Thoracic aorta (tissue), 2 donors: ENCODE results near the gene CEP131. TPM values are rescaled to one million over a fixed set of nuclear protein-coding genes. Genes with fewer than 3 reads are reported as not detected.

Experiments
- ATAC-seq: fragments of 150-250 bp; one replicate; pipeline ENCODE4 v1.8.0; 2017; ENCODE audit warnings: low read depth; ENCODE audit not compliant: insufficient number of reproducible peaks, low FRiP score
- DNase-seq: peaks from one replicate; pipeline ENCODE4 v3.0.0-alpha.2; 2020; ENCODE audit warnings: low spot score
- H3K27ac ChIP-seq, 2 donors: fragments of 200-600 bp; sonication (generic); 1 replicate in 1 of 2; 2 replicates in 1 of 2; pipeline ENCODE4 v1.5.1; 2016; ENCODE audit warnings: mild to moderate bottlenecking in 2 of 2, moderate library complexity in 2 of 2
- H3K27me3 ChIP-seq: fragments of 200-600 bp; sonication (generic); replicated peaks from 2 replicates; pipeline ENCODE4 v1.6.0; 2016; ENCODE audit warnings: mild to moderate bottlenecking; ENCODE audit not compliant: insufficient read depth
- H3K36me3 ChIP-seq: fragments of 200-600 bp; sonication (generic); one replicate; pipeline ENCODE4 v1.5.1; 2016
- H3K4me1 ChIP-seq, 2 donors: fragments of 200-600 bp; sonication (generic); 1 replicate in 1 of 2; 2 replicates in 1 of 2; pipeline versions ENCODE4 v1.5.1 to v1.6.0; 2016; ENCODE audit warnings: low read depth in 2 of 2, mild to moderate bottlenecking in 1 of 2; ENCODE audit not compliant: control insufficient read depth in 1 of 2
- H3K4me3 ChIP-seq: fragments of 200-600 bp; sonication (generic); 2 replicates; pipeline ENCODE4 v1.5.1; 2016; ENCODE audit warnings: mild to moderate bottlenecking
- H3K9me3 ChIP-seq: fragments of 200-600 bp; sonication (generic); 2 replicates; pipeline ENCODE4 v1.5.1; 2016
- CTCF ChIP-seq: fragments of 200-600 bp; sonication (generic); IDR thresholded peaks from one replicate; pipeline ENCODE4 v1.5.1; 2019; ENCODE audit warnings: antibody characterized with exemption
- total RNA-seq, 2 donors: library from RNA; depleted of rRNA; stranded (reverse); fragments of >200 nt; gene quantifications; one replicate each; pipeline versions ENCODE4 v1.1.0 to v1.2.3, GENCODE V29; 2016

The CEP131 gene
- total RNA-seq, 2 donors from 2014 or later: 5.8 to 11.4 TPM

GRCh38 chr17:81160306-81160705 is 62.5 kb downstream of the CEP131 start:
- H3K4me1 ChIP-seq: peaks cover 0 to 6% of the 10 kb centered on the region in 2 donors
- ATAC-seq: no peak
- H3K9me3 ChIP-seq: no peaks in the 10 kb centered on the region
- DNase-seq: no peak
- peak overlapping the region; percentile 44 for H3K4me3 ChIP-seq
- TF ChIP-seq CTCF: no peak
- no peaks in the 10 kb centered on the region for H3K36me3 ChIP-seq
- no peaks in the 10 kb centered on the region for H3K27me3 ChIP-seq
- H3K27ac ChIP-seq: no peak overlapping the region

- Histone ChIP-seq H3K27ac (no peak overlapping the region), H3K36me3 (no peaks in the 10 kb centered on the region), H3K4me1 (peaks cover 0 to under 1% of the 10 kb centered on the region in 2 donors), H3K4me3 (peak overlapping the region; percentile 44), H3K9me3 (no peaks in the 10 kb centered on the region), H3K27me3 (no peaks in the 10 kb centered on the region)
- DNase-seq: no peak
- no peak for TF ChIP-seq CTCF
- no peak for ATAC-seq
Observed at GRCh38 chr17:81159611-81160265, 63.0 kb downstream of the CEP131 start.

- no peak for TF ChIP-seq CTCF
- no peak overlapping the region for H3K4me3 ChIP-seq
Observed at GRCh38 chr17:81158688-81159590, 63.8 kb downstream of the CEP131 start.

GRCh38 chr17:81157848-81158687 is 64.7 kb downstream of the CEP131 start:
- no peak for TF ChIP-seq CTCF
- no peak for DNase-seq
- no peaks in the 10 kb centered on the region for H3K9me3 ChIP-seq

More at GRCh38 chr17:81158688-81159590, 63.8 kb downstream of the CEP131 start:
- no peaks in the 10 kb centered on the region for H3K4me1 ChIP-seq
- ATAC-seq (no peak), DNase-seq (no peak)
- no peaks in the 10 kb centered on the region for H3K9me3 ChIP-seq
- H3K27me3 ChIP-seq: no peaks in the 10 kb centered on the region
- no peaks in the 10 kb centered on the region for H3K36me3 ChIP-seq
- no peak overlapping the region for H3K27ac ChIP-seq

More at GRCh38 chr17:81157848-81158687, 64.7 kb downstream of the CEP131 start:
- H3K4me3 ChIP-seq: no peak overlapping the region
- no peaks in the 10 kb centered on the region for H3K4me1 ChIP-seq
- H3K27ac ChIP-seq: no peak overlapping the region
- no peaks in the 10 kb centered on the region for H3K36me3 ChIP-seq
- ATAC-seq: no peak
- H3K27me3 ChIP-seq: no peaks in the 10 kb centered on the region
